Activated CD8-positive, alpha-beta T cell treated with anti-CD3 and anti-CD28 coated beads for 36 hours (primary cell): ENCODE results near the gene MAGEF1. TPM values are rescaled to one million over a fixed set of nuclear protein-coding genes. Genes with fewer than 3 reads are reported as not detected.

Source experiments
- ATAC-seq: fragments of 200-7000 bp; cut with Tn5 transposase; one replicate; pipeline ENCODE4 v1.10.0; 2021; ENCODE audit warnings: mild to moderate bottlenecking, moderate library complexity
- CTCF ChIA-PET: fragments of 350-600 bp; sonication (Branson Sonifier 250); formaldehyde crosslinking; loops from one replicate; lab custom pipeline; 2021; ENCODE audit warnings: antibody characterized with exemption; lab: Charles Lee
- POLR2A ChIA-PET: fragments of 350-600 bp; sonication (Branson Sonifier 250); formaldehyde crosslinking; loops from one replicate; lab custom pipeline; 2021; ENCODE audit warnings: antibody characterized with exemption; lab: Charles Lee
- DNase-seq: peaks from one replicate; pipeline ENCODE4 v3.0.0-alpha.2; 2020
- H3K27ac Mint-ChIP-seq: one replicate; pipeline ENCODE4 v1.8.0; 2021; ENCODE audit warnings: mild to moderate bottlenecking, mixed read lengths
- H3K27me3 Mint-ChIP-seq: one replicate; pipeline ENCODE4 v1.8.0; 2021; ENCODE audit warnings: mixed read lengths
- H3K36me3 Mint-ChIP-seq: one replicate; pipeline ENCODE4 v1.8.0; 2021; ENCODE audit warnings: low read depth, mixed read lengths
- H3K4me1 Mint-ChIP-seq: one replicate; pipeline ENCODE4 v1.8.0; 2021; ENCODE audit warnings: low read depth, mixed read lengths
- H3K4me3 Mint-ChIP-seq: one replicate; pipeline ENCODE4 v1.8.0; 2021; ENCODE audit warnings: mild to moderate bottlenecking, moderate library complexity, mixed read lengths
- H3K9me3 Mint-ChIP-seq: one replicate; pipeline ENCODE4 v1.8.0; 2021; ENCODE audit warnings: mixed read lengths
- intact Hi-C: fragments of 100-400 bp; cut with micrococcal nuclease; formaldehyde crosslinking; loops from one replicate; pipeline ENCODE4 v1.10.0; 2022
- total RNA-seq, 2 experiments: library from RNA; stranded (reverse); gene quantifications; one replicate each; pipeline ENCODE4 v1.2.3, GENCODE V29; 2021
- TF ChIP-seq, protein P1 (sequence below): fragments of 200-600 bp; IDR thresholded peaks from one replicate; pipeline ENCODE4 v1.8.0; 2022; ENCODE audit warnings: antibody characterized with exemption, mild to moderate bottlenecking

MAGEF1 gene
- total RNA-seq, 2 experiments from 2014 or later = 19.2 to 19.3 TPM

DNA sequence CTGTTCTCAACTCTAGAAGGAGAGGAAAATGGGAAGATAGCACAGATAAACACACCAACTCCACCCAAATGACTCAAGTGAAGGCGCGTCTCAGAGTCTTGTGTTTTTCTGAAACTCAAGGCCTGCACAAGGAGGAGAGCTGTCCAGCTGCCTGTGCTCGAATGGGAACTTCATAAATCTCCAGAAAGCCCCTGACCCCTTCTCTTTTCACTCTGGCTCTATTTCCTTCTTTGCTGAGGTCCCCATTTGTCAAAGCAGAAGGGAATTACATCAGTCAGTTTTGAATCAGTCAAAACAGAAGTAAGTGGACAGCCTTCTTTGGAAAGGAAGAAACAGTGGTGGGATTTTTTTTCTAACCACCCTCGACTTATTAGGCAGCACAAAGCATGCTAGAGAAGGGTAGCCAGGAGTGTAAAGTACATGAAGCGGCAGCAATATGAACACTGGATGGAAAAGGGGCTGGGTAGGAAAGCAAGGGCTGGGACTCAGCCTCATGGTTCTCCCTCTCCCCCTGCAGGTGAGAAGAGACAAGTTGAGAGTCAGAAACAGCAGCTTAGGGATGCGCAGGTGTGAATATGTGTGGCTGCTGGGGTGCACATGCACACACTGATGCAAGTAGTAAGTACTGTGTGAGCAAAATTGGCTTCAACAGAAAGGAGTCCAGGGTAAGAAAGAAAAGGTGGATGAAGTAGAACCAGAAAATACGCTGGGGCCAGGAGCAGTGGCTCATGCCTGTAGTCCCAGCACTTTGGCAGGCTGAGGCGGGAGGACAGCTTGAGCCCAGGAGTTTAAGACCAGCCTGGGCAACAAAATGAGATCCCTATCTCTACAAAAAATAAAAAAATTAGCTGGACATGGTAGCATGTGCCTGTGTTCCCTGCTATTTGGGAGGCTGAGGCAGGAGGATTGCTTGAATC is 36.6 kb upstream of the MAGEF1 start:
- ChIA-PET CTCF (interaction anchor here (1.4 to 2.0 kb wide), 2 partner anchors 30 to 184 kb away, joined by 3 to 4 read pairs; no protein-coding TSS in a partner anchor), POLR2A (no interaction called here)
- ATAC-seq = peak; percentile 78
- H3K36me3 Mint-ChIP-seq = no peaks in the 10 kb centered on the region
- peaks cover 9% of the 10 kb centered on the region for H3K27me3 Mint-ChIP-seq
- intact Hi-C loops = no loop called here
- H3K9me3 Mint-ChIP-seq = no peaks in the 10 kb centered on the region
- peak; percentile 15 for DNase-seq
- H3K4me1 Mint-ChIP-seq = peaks cover 6% of the 10 kb centered on the region
- TF ChIP-seq, protein P1, sequence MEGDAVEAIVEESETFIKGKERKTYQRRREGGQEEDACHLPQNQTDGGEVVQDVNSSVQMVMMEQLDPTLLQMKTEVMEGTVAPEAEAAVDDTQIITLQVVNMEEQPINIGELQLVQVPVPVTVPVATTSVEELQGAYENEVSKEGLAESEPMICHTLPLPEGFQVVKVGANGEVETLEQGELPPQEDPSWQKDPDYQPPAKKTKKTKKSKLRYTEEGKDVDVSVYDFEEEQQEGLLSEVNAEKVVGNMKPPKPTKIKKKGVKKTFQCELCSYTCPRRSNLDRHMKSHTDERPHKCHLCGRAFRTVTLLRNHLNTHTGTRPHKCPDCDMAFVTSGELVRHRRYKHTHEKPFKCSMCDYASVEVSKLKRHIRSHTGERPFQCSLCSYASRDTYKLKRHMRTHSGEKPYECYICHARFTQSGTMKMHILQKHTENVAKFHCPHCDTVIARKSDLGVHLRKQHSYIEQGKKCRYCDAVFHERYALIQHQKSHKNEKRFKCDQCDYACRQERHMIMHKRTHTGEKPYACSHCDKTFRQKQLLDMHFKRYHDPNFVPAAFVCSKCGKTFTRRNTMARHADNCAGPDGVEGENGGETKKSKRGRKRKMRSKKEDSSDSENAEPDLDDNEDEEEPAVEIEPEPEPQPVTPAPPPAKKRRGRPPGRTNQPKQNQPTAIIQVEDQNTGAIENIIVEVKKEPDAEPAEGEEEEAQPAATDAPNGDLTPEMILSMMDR = no peak
- no peak overlapping the region for H3K4me3 Mint-ChIP-seq
- H3K27ac Mint-ChIP-seq = peak overlapping the region; percentile 34

DNA sequence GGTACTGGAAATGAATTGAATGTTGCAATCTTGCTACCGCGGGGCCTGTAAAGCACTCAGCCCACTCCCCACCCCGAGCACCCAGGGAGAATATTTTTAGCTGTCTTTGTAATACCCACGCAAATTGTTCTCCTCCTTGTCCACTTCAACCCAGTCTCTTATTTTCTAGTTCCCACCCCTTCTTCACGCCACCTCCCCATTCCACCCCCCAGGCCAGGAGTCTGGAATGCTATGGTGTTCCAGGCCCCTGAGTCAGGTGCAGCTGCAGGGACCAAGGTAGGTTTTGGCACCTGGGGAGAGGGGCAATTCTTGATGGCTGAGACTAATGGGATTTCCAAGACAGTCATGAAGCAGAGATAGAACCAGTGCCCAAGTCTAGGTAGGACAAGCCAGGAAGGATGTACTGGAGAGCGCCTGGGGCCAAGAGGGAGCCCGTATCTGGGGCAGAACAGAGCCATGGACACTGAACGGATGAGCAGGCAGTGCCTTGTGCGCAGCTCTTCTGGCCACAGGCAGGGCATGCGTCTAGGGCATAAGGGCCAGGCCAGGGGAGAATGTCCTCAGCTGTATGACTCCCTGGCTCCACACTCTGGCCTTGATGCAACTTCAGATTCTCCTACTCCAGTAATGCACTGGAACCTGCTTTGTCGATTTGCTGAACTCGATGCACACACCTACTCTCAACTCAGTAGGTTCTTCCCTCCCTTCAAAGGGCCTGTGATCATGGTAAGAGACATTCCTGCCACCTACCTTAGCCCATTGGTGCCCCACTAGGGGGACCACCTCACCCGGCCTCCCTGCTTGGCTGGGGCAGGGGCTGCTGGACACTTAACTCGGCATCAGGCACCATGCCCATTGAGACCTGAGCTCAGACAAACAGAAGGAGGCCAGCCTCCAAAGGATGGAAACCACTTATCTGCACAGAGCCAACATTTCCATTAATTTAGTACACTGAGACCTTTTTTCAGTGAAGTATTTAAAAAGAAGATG is 34.6 kb upstream of the MAGEF1 start:
- TF ChIP-seq, protein P1 = no peak
- no peak overlapping the region for H3K4me3 Mint-ChIP-seq
- H3K36me3 Mint-ChIP-seq = no peaks in the 10 kb centered on the region
- H3K27ac Mint-ChIP-seq = no peak overlapping the region
- DNase-seq (no peak), ATAC-seq (no peak)
- H3K27me3 Mint-ChIP-seq = peaks cover 9% of the 10 kb centered on the region
- peaks cover 6% of the 10 kb centered on the region for H3K4me1 Mint-ChIP-seq
- POLR2A ChIA-PET = no interaction called here
- H3K9me3 Mint-ChIP-seq = no peaks in the 10 kb centered on the region
- CTCF ChIA-PET = interaction anchor here (1.0 to 1.1 kb wide), 2 partner anchors 186 to 205 kb away, joined by 3 read pairs; no protein-coding TSS in a partner anchor
- intact Hi-C loops = no loop called here

DNA sequence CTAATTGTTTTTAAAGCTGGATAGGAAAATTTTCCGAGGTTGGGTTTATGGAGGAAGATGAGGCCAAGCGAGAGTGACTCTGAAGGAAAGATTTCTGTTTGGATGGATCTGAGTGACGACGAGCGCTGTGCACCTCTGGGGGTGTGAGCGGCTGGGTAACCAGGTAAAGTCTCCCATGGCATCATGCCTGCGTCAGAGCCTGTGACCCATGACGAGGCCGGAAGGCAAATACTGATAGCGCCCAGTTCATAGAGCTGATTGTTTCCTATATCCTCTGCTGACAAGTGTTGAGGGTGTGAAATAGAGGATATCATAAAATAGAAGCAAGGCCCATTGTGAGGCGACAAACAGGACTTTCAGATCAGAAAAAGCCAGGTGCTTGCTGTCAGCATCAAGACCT is 33.7 kb upstream of the MAGEF1 start:
- peaks cover 7% of the 10 kb centered on the region for H3K4me1 Mint-ChIP-seq
- H3K36me3 Mint-ChIP-seq = no peaks in the 10 kb centered on the region
- H3K27ac Mint-ChIP-seq = no peak overlapping the region
- ChIA-PET CTCF (interaction anchor here (0.7 to 1.1 kb wide), 2 partner anchors 57 to 204 kb away, joined by 3 to 4 read pairs; no protein-coding TSS in a partner anchor), POLR2A (no interaction called here)
- TF ChIP-seq, protein P1 = no peak
- intact Hi-C loops = no loop called here
- ATAC-seq = no peak
- no peak for DNase-seq
- peaks cover 9% of the 10 kb centered on the region for H3K27me3 Mint-ChIP-seq
- no peak overlapping the region for H3K4me3 Mint-ChIP-seq
- H3K9me3 Mint-ChIP-seq = no peaks in the 10 kb centered on the region

GRCh38 chr3:184743248-184743647 is 31.4 kb upstream of the MAGEF1 start:
- Mint-ChIP-seq H3K36me3 (no peaks in the 10 kb centered on the region), H3K4me1 (peaks cover 7% of the 10 kb centered on the region), H3K4me3 (no peak overlapping the region), H3K9me3 (no peaks in the 10 kb centered on the region), H3K27ac (no peak overlapping the region), H3K27me3 (peaks cover 3% of the 10 kb centered on the region)
- DNase-seq (no peak), ATAC-seq (no peak)
- ChIA-PET CTCF (interaction anchor here (0.9 to 2.0 kb wide), 2 partner anchors 11 to 16 kb away, joined by 4 to 7 read pairs; no protein-coding TSS in a partner anchor), POLR2A (no interaction called here)
- intact Hi-C loops = no loop called here
- TF ChIP-seq, protein P1 = no peak
